H1 (cell line): Measurements from ENCODE around the gene LIPC. TPM values are rescaled to one million over a fixed set of nuclear protein-coding genes. Genes with fewer than 3 reads are reported as not detected.

Source experiments
- CTCF ChIA-PET: fragments of 300-600 bp; sonication (Branson Sonifier 250); formaldehyde crosslinking; loops from one replicate; lab custom pipeline; 2021; ENCODE audit not compliant: partially characterized antibody; lab: Charles Lee
- POLR2A ChIA-PET: fragments of 300-600 bp; sonication (Branson Sonifier 250); formaldehyde crosslinking; loops from one replicate; lab custom pipeline; 2021; ENCODE audit warnings: inconsistent platforms; ENCODE audit not compliant: partially characterized antibody; lab: Charles Lee
- DNase-seq, 2 experiments: peaks; one replicate each; pipeline versions ENCODE4 v3.0.0 to v3.0.0-alpha.2; 2010 to 2022; ENCODE audit warnings: low spot score in 2 of 2, low read depth in 1 of 2, mixed read lengths in 1 of 2
- FAIRE-seq: peaks from 2 replicates; lab custom pipeline; 2011; peaks lifted over from hg19 to GRCh38; lab: Jason Lieb, UNC
- H2AFZ ChIP-seq: 2 replicates; pipeline ENCODE4 v1.8.1; 2012; ENCODE audit warnings: low read length, inconsistent platforms
- H2AK5ac ChIP-seq: 2 replicates; pipeline ENCODE4 v1.6.1; 2013; ENCODE audit warnings: low read depth, low read length
- H2BK120ac ChIP-seq: replicated peaks from 2 replicates; pipeline ENCODE3; 2013; ENCODE audit warnings: low read depth, low read length, inconsistent platforms
- H2BK12ac ChIP-seq: 2 replicates; pipeline ENCODE4 v1.6.1; 2013; ENCODE audit warnings: low read depth, low read length
- H2BK15ac ChIP-seq: 2 replicates; pipeline ENCODE4 v1.6.1; 2013; ENCODE audit warnings: low read length
- H2BK20ac ChIP-seq: 2 replicates; pipeline ENCODE4 v1.6.1; 2013; ENCODE audit warnings: low read length
- H2BK5ac ChIP-seq: 2 replicates; pipeline ENCODE4 v1.6.1; 2013; ENCODE audit warnings: low read depth, low read length
- H3K14ac ChIP-seq: 2 replicates; pipeline ENCODE4 v1.6.1; 2013; ENCODE audit warnings: inconsistent platforms; ENCODE audit not compliant: insufficient read length
- H3K18ac ChIP-seq: 2 replicates; pipeline ENCODE4 v1.6.1; 2013; ENCODE audit warnings: low read length; ENCODE audit errors: extremely low read depth
- H3K23ac ChIP-seq: 2 replicates; pipeline ENCODE4 v1.6.1; 2013; ENCODE audit warnings: inconsistent platforms; ENCODE audit not compliant: insufficient read length
- H3K23me2 ChIP-seq: 2 replicates; pipeline ENCODE4 v1.6.1; 2013; ENCODE audit warnings: low read depth, low read length
- H3K27ac ChIP-seq: 2 replicates; pipeline ENCODE4 v1.6.1; 2011; ENCODE audit warnings: low read depth, low read length, inconsistent platforms
- H3K27me3 ChIP-seq, 4 experiments: replicated peaks in 1 of 4; 1 replicate in 1 of 4; 2 replicates in 3 of 4; pipeline versions ENCODE4 v1.6.1 to v1.8.1; 2011 to 2013; ENCODE audit warnings: low read length in 3 of 4, mild to moderate bottlenecking in 3 of 4, inconsistent platforms in 2 of 4, mixed read lengths in 2 of 4, moderate library complexity in 1 of 4; ENCODE audit not compliant: control insufficient read depth in 3 of 4, insufficient read depth in 3 of 4; ENCODE audit errors: extremely low read depth in 1 of 4
- H3K36me3 ChIP-seq, 4 experiments: 2 replicates each; pipeline versions ENCODE4 v1.6.1 to v1.8.1; 2011 to 2013; ENCODE audit warnings: mild to moderate bottlenecking in 4 of 4, low read length in 3 of 4, moderate library complexity in 2 of 4, control low read depth in 1 of 4, inconsistent platforms in 1 of 4; ENCODE audit not compliant: insufficient read depth in 4 of 4, control insufficient read depth in 2 of 4
- H3K4ac ChIP-seq: replicated peaks from 2 replicates; pipeline ENCODE3; 2013; ENCODE audit warnings: low read length, low read depth, mixed read lengths, inconsistent platforms; ENCODE audit not compliant: insufficient read length
- H3K4me1 ChIP-seq, 4 experiments: replicated peaks in 1 of 4; 1 replicate in 1 of 4; 2 replicates in 3 of 4; pipeline versions ENCODE4 v1.6.1 to v1.8.1; 2011 to 2013; ENCODE audit warnings: low read length in 3 of 4, inconsistent platforms in 2 of 4, mixed read lengths in 1 of 4; ENCODE audit not compliant: insufficient read depth in 4 of 4, control insufficient read depth in 3 of 4
- H3K4me2 ChIP-seq, 2 experiments: 2 replicates each; pipeline versions ENCODE4 v1.6.1 to v1.8.1; 2011 to 2013; ENCODE audit warnings: low read depth in 2 of 2, low read length in 2 of 2, control low read depth in 1 of 2, inconsistent platforms in 1 of 2, mild to moderate bottlenecking in 1 of 2; ENCODE audit not compliant: insufficient read depth in 1 of 2
- H3K4me3 ChIP-seq, 4 experiments: fragments of 200-600, 300-600 bp in 1 of 4; sonication (generic), shearing (Covaris generic), sonication (Bioruptor Twin) in 1 of 4; 2 replicates each; pipeline versions ENCODE4 v1.5.1 to v1.8.1; 2011 to 2016; ENCODE audit warnings: low read length in 4 of 4, low read depth in 3 of 4, control low read depth in 2 of 4, inconsistent platforms in 2 of 4, mild to moderate bottlenecking in 2 of 4, mixed read lengths in 1 of 4, moderate library complexity in 1 of 4; ENCODE audit not compliant: insufficient read depth in 2 of 4; ENCODE audit errors: extremely low read depth in 1 of 4
- H3K56ac ChIP-seq: replicated peaks from 2 replicates; pipeline ENCODE3; 2013; ENCODE audit warnings: low read depth, mild to moderate bottlenecking, mixed read lengths, low read length, inconsistent platforms; ENCODE audit not compliant: insufficient read length
- H3K79me1 ChIP-seq: 2 replicates; pipeline ENCODE4 v1.6.1; 2013; ENCODE audit warnings: low read depth, low read length, control low read depth
- H3K79me2 ChIP-seq, 2 experiments: 2 replicates each; pipeline versions ENCODE4 v1.6.1 to v1.8.1; 2012 to 2013; ENCODE audit warnings: low read length in 2 of 2, mild to moderate bottlenecking in 2 of 2, inconsistent platforms in 1 of 2; ENCODE audit not compliant: insufficient read depth in 2 of 2, control insufficient read depth in 1 of 2
- H3K9ac ChIP-seq, 4 experiments: replicated peaks in 1 of 4; 1 replicate in 1 of 4; 2 replicates in 3 of 4; pipeline versions ENCODE4 v1.6.1 to v1.8.1; 2011 to 2013; ENCODE audit warnings: low read depth in 3 of 4, low read length in 3 of 4, control low read depth in 2 of 4, mild to moderate bottlenecking in 2 of 4, moderate library complexity in 2 of 4, inconsistent platforms in 1 of 4; ENCODE audit errors: extremely low read depth in 1 of 4
- H3K9me3 ChIP-seq, 2 experiments: 2 replicates each; pipeline versions ENCODE4 v1.6.1 to v1.8.1; 2012 to 2013; ENCODE audit warnings: mild to moderate bottlenecking in 2 of 2, moderate library complexity in 2 of 2, control low read depth in 1 of 2, inconsistent platforms in 1 of 2, low read depth in 1 of 2, low read length in 1 of 2, mixed read lengths in 1 of 2; ENCODE audit not compliant: insufficient read depth in 2 of 2
- H4K20me1 ChIP-seq, 2 experiments: replicated peaks in 1 of 2; 2 replicates each; pipeline versions ENCODE3 to v1.8.1; 2011 to 2013; ENCODE audit warnings: inconsistent platforms in 2 of 2, low read length in 2 of 2, mild to moderate bottlenecking in 1 of 2; ENCODE audit not compliant: insufficient read depth in 2 of 2, control insufficient read depth in 1 of 2
- H4K5ac ChIP-seq: 2 replicates; pipeline ENCODE4 v1.6.1; 2013; ENCODE audit warnings: low read length, low read depth, mixed read lengths, inconsistent platforms; ENCODE audit not compliant: insufficient read length
- H4K8ac ChIP-seq: 2 replicates; pipeline ENCODE4 v1.8.0; 2013; ENCODE audit warnings: mild to moderate bottlenecking, moderate library complexity, low read length, inconsistent platforms; ENCODE audit not compliant: insufficient read depth; ENCODE audit errors: extremely low read depth
- H4K91ac ChIP-seq: replicated peaks from 2 replicates; pipeline ENCODE3; 2013; ENCODE audit warnings: low read length, mixed read lengths, inconsistent platforms; ENCODE audit not compliant: insufficient read length
- ATF2 ChIP-seq: IDR thresholded peaks from 2 replicates; pipeline ENCODE4 v1.6.1; 2012; ENCODE audit warnings: low read length, inconsistent platforms
- CBX5 ChIP-seq: fragments of 300-800, 300-1000 bp; sonication (generic); IDR thresholded peaks from 2 replicates; pipeline ENCODE4 v1.7.1; 2016; ENCODE audit warnings: antibody characterized with exemption, low read length, low read depth
- CHD1 ChIP-seq: IDR thresholded peaks from 2 replicates; pipeline ENCODE4 v1.6.1; 2012; ENCODE audit warnings: low read depth, low read length, improper control_type of control experiment
- HDAC2 ChIP-seq, 2 experiments: fragments of 300-600 bp in 1 of 2; sonication (generic) in 1 of 2; IDR thresholded peaks; 2 replicates each; pipeline ENCODE4 v1.6.1; 2011 to 2012; ENCODE audit warnings: low read depth in 2 of 2, low read length in 2 of 2, mild to moderate bottlenecking in 2 of 2, moderate library complexity in 2 of 2, borderline replicate concordance in 1 of 2, inconsistent platforms in 1 of 2
- JUND ChIP-seq: IDR thresholded peaks from 2 replicates; pipeline ENCODE4 v1.6.1; 2011; ENCODE audit warnings: mild to moderate bottlenecking, improper control_type of control experiment, low read length
- POLR2AphosphoS5 ChIP-seq: IDR thresholded peaks from 2 replicates; pipeline ENCODE4 v1.6.1; 2011; ENCODE audit warnings: low read depth, low read length
- SIX5 ChIP-seq: IDR thresholded peaks from 2 replicates; pipeline ENCODE4 v1.6.1; 2011; ENCODE audit warnings: mild to moderate bottlenecking, low read depth, low read length
- SP2 ChIP-seq: IDR thresholded peaks from 2 replicates; pipeline ENCODE4 v1.6.1; 2012; ENCODE audit warnings: mild to moderate bottlenecking, low read length, inconsistent platforms
- SRF ChIP-seq: IDR thresholded peaks from 2 replicates; pipeline ENCODE4 v1.6.1; 2011; ENCODE audit warnings: mild to moderate bottlenecking, low read depth, low read length, moderate library complexity
- TCF12 ChIP-seq: IDR thresholded peaks from 2 replicates; pipeline ENCODE4 v1.6.1; 2011; ENCODE audit warnings: low read depth, mild to moderate bottlenecking, low read length
- TEAD4 ChIP-seq: IDR thresholded peaks from 2 replicates; pipeline ENCODE4 v1.6.1; 2012; ENCODE audit warnings: low read depth, low read length, inconsistent platforms, mixed read lengths
- USF2 ChIP-seq: IDR thresholded peaks from 2 replicates; pipeline ENCODE4 v1.6.1; 2011; ENCODE audit warnings: low read length, improper control_type of control experiment
- WGBS, 2 experiments: shearing (Covaris generic) in 1 of 2; methylation state at CpG; one replicate each; pipeline versions ENCODE4 v1.1.6 to v1.1.7; 2013 to 2015; ENCODE audit warnings: low lambda C conversion rate in 2 of 2, mixed read lengths in 2 of 2, inconsistent platforms in 1 of 2, low coverage in 1 of 2, missing lambda C conversion rate in 1 of 2; ENCODE audit not compliant: insufficient replicate concordance in 2 of 2, insufficient coverage in 1 of 2, insufficient read length in 1 of 2; ENCODE audit errors: extremely low coverage in 1 of 2, missing lambda C conversion rate in 1 of 2; 5-methylcytosine and 5-hydroxymethylcytosine counted together
- polyA plus RNA-seq, 7 experiments: library from polyadenylated mRNA; depleted of rRNA in 3 of 7; stranded (reverse) in 5 of 7; unstranded in 2 of 7; fragments of >200 nt in 5 of 7; fragments of 200-250 nt in 2 of 7; gene quantifications; 1 replicate in 5 of 7; 2 replicates in 1 of 7; 4 replicates in 1 of 7; pipeline versions ENCODE4 v1.2.1 to v1.2.3, GENCODE V29; 2011 to 2013; ENCODE audit warnings: missing spikeins in 2 of 7, mixed read lengths in 2 of 7
- total RNA-seq: library from RNA; stranded (reverse); fragmentation: NEBNext Ultra II Directional; extraction: Animal tissue kit (Norgen Biotek cat#: 25700); gene quantifications from 2 replicates; pipeline ENCODE4 v1.2.1, GENCODE V29; 2021

The LIPC gene
- total and polyA plus RNA-seq, 2 of the 8 experiments (the other 6 are each of a cell fraction or from before 2014, with no cell fraction given), result not detected

- H4K20me1 ChIP-seq, result no peaks in the 10 kb centered on the region
- H3K4me2 ChIP-seq, result no peak overlapping the region
- no peak overlapping the region for H3K23ac ChIP-seq
- H2BK120ac ChIP-seq, result no peak overlapping the region
- H3K27me3 ChIP-seq, result 0 out of 7 replicates have a peak, but pooled peaks cover 0 to 1% (median 0%) of the 10 kb centered on the region in 4 experiments
- no peaks in the 10 kb centered on the region for H3K23me2 ChIP-seq
- no peak overlapping the region for H2BK15ac ChIP-seq
- H3K9me3 ChIP-seq, result peaks cover 3 to 4% of the 10 kb centered on the region in 2 experiments; a peak in 1 of 4 replicates
- H3K79me2 ChIP-seq, result no peaks in the 10 kb centered on the region
- no peak for DNase-seq
- H2BK5ac ChIP-seq, result no peak overlapping the region
- H3K79me1 ChIP-seq, result no peaks in the 10 kb centered on the region
- H3K18ac ChIP-seq, result no peak overlapping the region
- H2BK20ac ChIP-seq, result no peak overlapping the region
- H3K36me3 ChIP-seq, result no peaks in the 10 kb centered on the region
- WGBS, 2 experiments, result no CpG with 5 or more reads among the region's 1 CpG
- no peak overlapping the region for H3K14ac ChIP-seq
- no peak overlapping the region for H2AFZ ChIP-seq
- H3K9ac ChIP-seq, result no peak overlapping the region
- ChIA-PET CTCF (interaction anchor here (1.6 kb wide), 1 partner anchor 106 kb away, joined by 3 read pairs; no protein-coding TSS in a partner anchor), POLR2A (no interaction called here)
- no peak for FAIRE-seq
- H4K8ac ChIP-seq, result no peak overlapping the region
- no peak overlapping the region for H3K4ac ChIP-seq
- no peaks in the 10 kb centered on the region for H3K4me1 ChIP-seq
- no peak overlapping the region for H3K4me3 ChIP-seq
- no peak overlapping the region for H4K5ac ChIP-seq
- no peak overlapping the region for H2BK12ac ChIP-seq
- H3K27ac ChIP-seq, result no peak overlapping the region
- no peak overlapping the region for H4K91ac ChIP-seq
- H3K56ac ChIP-seq, result no peak overlapping the region
- H2AK5ac ChIP-seq, result no peak overlapping the region
- TF ChIP-seq TCF12 (no peak), TEAD4 (no peak), SRF (no peak), POLR2AphosphoS5 (no peak), CBX5 (no peak), USF2 (no peak), HDAC2 (IDR thresholded peaks at IDR 0.05; ENCODE audit: borderline replicate concordance in 1 of 2, low read depth in 2 of 2, low read length in 2 of 2) (no peak), JUND (no peak), SIX5 (no peak), CHD1 (no peak), SP2 (no peak), ATF2 (no peak)
These were observed 13.7 kb upstream of the LIPC start for GRCh38 chr15:58418135-58418534.
